NCI-H510A treated with DMSO at 0.1 percent for 48 hours (cell line): ENCODE results near the gene TMEM255B.
A peak's percentile ranks its signal among the peaks of the same experiment; 100 is the strongest.
"Not testable (repeated sequence)": the region's sequence is repeated elsewhere in the genome, so short reads cannot be mapped to it uniquely, and the experiment has no call there.

Experiments used
- DNase-seq: peaks from one replicate; lab custom pipeline; 2025; lab: John Stamatoyannopoulos, UW

The TMEM255B gene

GRCh38 chr13:113734826-113735125 is 24.2 kb upstream of the TMEM255B start:
- no peak for DNase-seq

GRCh38 chr13:113735194-113735593 is 23.8 kb upstream of the TMEM255B start:
- no peak for DNase-seq

GRCh38 chr13:113735750-113736149 is 23.3 kb upstream of the TMEM255B start:
- DNase-seq = no peak

GRCh38 chr13:113736258-113736731 is 22.7 kb upstream of the TMEM255B start:
- no peak for DNase-seq

DNA sequence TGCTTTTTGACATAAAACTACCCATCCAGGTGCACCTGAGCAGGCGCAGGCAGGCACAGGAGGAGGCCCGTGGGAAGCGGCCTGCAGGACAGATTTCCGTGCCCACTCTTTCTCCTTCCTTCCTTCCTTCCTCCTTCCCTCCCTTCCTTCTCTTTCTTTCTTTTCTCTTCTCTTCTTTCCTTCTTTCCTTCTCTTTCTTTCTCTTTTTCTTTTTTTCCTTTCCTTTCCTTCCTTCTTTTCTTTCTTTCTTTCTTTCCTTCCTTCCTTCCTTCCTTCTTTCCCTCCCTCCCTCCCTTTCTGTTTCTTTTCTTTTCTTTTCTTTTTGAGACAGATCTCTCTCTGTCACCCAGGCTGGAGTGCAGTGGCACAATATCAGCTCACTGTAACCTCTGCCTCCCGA is 21.2 kb upstream of the TMEM255B start:
- no peak for DNase-seq

- DNase-seq = no peak
These were observed 19.3 kb upstream of the TMEM255B start for GRCh38 chr13:113739527-113740285.

DNA sequence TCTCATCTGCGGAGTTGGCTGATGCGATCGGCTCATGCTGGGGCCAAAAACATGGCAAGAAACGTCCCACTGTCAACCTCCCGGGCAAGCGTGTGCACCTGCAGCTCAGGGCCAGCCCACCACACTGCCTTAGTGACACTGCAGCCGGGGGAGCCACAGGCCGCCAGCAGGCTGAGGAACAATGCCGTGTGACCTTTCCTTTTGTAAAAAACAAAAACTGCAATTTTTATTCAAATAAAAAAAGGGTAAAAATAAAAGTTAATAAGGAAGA is 18.8 kb upstream of the TMEM255B start:
- no peak for DNase-seq

DNA sequence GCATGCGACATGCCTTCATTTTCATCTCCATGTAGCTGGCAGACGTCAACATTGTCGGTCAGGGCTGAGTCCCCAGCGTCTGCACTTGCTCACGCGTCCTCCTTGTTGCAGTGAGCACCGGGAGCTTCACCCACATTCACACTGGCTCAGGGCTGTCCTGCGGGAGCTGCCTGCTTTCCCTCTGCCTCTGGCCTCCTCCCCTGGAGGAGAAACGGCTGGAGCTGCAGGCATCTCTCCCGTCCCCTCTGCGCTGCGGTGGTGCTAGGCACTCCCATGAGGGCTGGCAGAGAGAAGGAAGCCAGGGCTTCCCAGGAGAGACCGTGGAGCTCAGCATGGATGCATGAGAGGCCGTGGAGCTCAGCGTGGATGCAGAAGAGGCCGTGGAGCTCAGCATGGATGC is 18.4 kb upstream of the TMEM255B start:
- no peak for DNase-seq

DNA sequence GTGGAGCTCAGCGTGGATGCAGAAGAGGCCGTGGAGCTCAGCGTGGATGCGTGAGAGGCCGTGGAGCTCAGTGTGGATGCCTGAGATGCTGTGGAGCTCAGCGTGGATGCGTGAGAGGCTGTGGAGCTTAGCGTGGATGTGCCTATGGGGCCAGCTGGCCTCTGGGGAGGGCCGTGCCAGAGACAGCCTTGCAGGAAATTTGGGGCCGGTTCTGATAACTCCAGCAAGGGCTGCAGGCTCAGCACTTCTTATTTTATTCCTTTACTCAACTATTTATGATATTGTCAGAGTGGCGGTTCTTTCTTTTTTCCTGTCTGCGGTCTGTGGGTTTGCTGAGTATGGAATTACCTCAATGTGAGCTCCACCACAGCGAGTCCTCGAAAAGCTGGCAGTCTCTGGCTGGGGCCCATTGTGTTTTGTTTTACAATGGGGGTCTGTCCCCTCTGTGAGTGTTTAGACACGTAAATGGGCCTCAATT is 17.8 kb upstream of the TMEM255B start:
- no peak for DNase-seq

DNA sequence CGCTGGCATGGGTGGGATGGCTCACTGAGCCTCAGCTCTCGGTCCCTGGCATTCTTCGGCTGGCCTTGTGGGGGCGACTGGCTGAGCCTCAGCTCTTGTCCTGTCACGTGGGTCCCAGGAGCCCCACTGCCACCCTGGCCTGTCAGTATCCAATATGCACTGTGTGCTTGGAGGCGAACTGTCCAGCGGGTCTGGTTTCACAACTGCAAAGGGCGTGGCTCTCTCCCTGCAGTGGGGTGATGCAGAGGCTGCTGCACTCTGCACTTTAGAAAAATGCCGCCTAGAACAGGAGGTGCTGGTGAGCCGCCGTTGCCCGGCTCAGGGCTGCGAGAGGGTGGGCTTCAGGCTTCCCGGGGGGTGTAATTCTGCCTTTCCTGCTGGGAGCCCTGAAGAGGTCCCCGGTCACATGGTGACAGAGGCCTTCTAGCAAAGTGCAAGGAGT is 17.0 kb upstream of the TMEM255B start:
- DNase-seq = no peak

GRCh38 chr13:113742445-113743120 is 16.4 kb upstream of the TMEM255B start:
- DNase-seq = no peak

- no peak for DNase-seq
These were observed 15.4 kb upstream of the TMEM255B start for GRCh38 chr13:113743366-113744195.

DNA sequence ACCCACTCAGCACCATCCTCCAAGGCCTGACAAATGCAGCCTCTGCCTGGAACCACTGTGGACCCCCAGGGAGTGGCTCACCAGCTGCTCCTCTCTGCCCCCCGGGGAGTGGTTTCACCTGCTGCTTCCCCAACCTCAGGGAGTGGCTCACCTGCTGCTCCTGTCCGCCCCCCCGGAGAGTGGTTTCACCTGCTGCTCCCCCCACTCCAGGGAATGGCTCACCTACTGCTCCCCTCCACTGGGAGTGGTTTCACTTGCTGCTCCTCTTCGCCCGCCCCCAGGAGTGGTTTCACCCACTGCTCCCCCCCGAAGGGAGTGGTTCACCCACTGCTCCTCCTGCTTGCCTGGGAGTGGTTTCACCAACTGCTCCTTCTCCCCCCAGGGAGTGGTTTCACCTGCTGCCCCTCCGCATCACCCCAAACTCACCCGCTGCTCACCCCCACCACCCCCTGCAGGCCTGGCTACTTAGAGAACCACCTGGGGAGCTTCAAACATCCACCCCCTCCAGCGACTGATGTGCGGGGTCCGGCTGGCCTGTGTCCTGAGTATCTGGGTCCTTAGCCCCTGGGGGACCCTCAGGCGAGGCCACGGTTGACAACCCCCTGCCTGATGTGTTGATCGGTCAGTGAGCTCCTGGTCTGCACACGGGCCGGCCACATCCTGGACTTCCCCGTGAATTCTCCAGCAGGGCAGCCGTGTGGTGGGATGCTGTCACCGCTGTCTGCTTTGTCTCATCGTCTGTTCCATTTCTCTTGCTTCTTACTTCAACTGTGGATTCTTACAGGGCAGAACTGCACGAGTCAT is 14.6 kb upstream of the TMEM255B start:
- peak; percentile 81 for DNase-seq

DNA sequence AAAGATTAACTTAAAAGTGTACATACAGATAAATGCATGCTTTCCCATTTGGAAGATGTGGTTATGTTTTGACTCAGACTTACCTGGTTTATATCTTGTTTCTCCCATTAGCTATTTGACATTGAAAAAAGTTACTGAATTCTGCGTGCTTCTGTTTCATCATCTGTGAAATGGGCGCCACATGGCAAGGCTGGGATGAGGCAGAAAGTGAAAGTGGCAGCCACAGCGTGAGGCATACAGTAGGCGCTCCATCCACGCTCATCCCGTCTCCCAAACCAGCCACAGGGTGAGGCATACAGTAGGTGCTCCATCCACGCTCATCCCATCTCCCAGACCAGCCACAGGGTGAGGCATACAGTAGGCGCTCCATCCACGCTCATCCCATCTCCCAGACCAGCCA is 14.0 kb upstream of the TMEM255B start:
- DNase-seq = no peak

DNA sequence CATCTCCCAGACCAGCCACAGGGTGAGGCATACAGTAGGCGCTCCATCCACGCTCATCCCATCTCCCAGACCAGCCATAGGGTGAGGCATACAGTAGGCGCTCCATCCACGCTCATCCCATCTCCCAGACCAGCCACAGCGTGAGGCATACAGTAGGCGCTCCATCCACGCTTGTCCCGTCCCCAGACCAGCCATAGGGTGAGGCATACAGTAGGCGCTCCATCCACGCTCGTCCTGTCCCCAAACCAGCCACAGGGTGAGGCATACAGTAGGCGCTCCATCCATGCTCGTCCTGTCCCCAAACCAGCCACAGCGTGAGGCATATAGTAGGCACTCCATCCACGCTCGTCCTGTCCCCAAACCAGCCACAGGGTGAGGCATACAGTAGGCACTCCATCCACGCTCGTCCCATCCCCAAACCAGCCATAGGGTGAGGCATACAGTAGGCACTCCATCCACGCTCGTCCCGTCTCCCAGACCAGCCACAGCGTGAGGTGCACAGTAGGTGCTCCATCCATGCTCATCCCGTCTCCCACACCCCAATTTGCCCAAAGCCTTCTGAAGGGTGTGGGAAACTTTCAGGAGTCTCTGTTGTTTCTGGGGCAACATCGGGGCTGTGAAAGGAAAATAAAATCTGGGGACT is 13.4 kb upstream of the TMEM255B start:
- DNase-seq = not testable (repeated sequence)

- DNase-seq = no peak
These were observed 12.9 kb upstream of the TMEM255B start for GRCh38 chr13:113746143-113746525.

GRCh38 chr13:113746671-113747070 is 12.4 kb upstream of the TMEM255B start:
- no peak for DNase-seq

GRCh38 chr13:113747291-113747833 is 11.7 kb upstream of the TMEM255B start:
- DNase-seq = no peak

GRCh38 chr13:113748101-113748861 is 10.7 kb upstream of the TMEM255B start:
- no peak for DNase-seq

- no peak for DNase-seq
These were observed 10.1 kb upstream of the TMEM255B start for GRCh38 chr13:113748862-113749451.
